GM19328 (cell line): Measurements from ENCODE around the gene CCR3.

Experiments
- ATAC-seq: cut with Tn5 transposase; IDR thresholded peaks from one replicate; pipeline ENCODE4 v1.9.1; 2021; ENCODE audit warnings: mild to moderate bottlenecking, moderate library complexity; ENCODE audit not compliant: unreplicated experiment

The CCR3 gene

DNA sequence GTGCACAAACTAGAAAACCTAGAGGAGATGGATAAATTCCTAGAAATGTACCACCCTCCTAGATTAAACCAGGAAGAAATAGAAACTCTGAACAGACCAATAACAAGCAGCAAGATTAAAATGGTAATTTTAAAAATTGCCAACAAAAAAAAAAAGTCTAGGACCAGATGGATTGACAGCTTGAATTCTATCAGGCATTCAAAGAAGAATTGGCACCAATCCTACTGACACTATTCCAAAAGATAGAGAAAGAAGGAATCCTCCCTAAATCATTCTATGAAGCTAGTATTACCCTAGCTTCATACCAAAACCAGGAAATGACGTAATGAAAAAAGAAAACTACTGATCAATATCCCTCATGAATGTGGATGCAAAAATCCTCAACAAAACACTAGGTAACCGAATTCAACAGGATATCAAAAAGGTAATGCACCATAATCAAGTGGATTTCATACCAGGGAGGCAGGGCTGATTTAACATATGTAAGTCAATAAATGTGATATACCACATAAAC is 24.0 kb upstream of the CCR3 start:
- no peak for ATAC-seq

DNA sequence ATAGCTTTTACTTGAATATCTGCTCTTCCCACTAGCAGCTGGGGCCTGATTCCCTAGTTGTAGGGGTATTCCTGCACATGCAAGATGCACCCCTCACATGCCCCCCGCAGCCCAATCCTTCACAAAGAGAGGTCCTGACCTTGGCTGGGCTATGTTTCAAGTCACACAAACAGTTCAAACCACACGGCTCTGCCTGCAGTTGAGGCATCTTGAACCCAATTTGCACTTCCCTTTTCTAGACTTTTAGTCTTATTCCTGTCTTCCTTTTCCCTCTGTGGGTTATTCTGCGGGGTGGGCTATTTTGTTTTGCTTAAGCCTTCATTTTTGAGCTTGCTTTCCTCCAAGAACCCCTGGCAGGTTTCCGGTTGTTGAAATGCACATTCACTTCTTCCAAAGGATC is 20.9 kb upstream of the CCR3 start:
- ATAC-seq = no peak

DNA sequence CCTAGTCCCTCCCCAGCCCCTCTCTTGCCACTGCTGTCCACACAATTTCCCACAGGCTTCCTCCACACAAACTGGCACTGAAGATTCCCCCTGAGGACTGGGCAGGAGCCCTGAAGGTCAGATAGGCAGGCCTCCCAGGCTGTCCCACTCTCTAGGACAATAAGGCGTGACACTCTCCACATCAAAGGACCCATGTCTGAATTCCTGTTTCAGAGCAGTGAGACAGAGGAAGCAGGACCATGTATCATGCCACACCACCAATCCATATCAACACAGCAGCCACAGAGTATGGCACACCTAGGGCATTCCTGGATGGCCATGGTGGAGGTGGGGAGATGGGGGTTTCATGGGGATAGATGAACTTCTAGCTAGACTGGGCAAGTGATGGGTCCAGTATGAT is 20.3 kb upstream of the CCR3 start:
- no peak for ATAC-seq

DNA sequence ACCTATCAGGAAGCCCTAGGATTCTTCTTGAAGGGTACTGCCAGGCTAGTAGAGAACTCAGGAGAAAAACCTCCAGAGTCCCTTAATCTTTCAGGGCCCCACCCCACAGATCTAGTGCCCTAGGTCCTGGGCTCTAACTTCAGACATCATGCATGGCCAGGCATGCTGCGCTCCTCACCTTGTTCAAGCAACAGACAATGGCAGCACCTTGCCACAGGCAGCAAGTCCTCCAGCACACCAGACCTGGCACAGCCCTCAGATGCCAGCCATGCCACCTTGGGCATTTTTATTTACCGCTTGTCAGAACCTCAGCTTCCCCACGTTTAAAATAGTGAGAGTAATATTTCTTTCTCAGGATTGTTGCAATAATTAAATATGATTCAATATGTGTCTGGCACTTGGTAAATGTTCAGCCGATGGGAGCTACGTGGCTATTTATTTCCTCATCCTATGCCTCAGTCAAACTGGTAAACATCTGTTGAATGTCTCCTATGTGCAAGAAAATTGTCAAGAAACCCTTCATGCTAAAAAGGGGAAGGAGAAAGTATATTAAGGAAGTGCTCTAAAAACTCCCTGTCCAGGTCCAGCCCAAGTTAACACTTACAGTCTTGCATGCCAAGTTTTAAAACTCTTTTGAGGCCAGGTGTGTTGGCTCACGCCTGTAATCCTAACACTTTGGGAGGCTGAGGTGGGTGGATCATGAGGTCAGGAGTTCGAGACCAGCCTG is 19.7 kb upstream of the CCR3 start:
- no peak for ATAC-seq

DNA sequence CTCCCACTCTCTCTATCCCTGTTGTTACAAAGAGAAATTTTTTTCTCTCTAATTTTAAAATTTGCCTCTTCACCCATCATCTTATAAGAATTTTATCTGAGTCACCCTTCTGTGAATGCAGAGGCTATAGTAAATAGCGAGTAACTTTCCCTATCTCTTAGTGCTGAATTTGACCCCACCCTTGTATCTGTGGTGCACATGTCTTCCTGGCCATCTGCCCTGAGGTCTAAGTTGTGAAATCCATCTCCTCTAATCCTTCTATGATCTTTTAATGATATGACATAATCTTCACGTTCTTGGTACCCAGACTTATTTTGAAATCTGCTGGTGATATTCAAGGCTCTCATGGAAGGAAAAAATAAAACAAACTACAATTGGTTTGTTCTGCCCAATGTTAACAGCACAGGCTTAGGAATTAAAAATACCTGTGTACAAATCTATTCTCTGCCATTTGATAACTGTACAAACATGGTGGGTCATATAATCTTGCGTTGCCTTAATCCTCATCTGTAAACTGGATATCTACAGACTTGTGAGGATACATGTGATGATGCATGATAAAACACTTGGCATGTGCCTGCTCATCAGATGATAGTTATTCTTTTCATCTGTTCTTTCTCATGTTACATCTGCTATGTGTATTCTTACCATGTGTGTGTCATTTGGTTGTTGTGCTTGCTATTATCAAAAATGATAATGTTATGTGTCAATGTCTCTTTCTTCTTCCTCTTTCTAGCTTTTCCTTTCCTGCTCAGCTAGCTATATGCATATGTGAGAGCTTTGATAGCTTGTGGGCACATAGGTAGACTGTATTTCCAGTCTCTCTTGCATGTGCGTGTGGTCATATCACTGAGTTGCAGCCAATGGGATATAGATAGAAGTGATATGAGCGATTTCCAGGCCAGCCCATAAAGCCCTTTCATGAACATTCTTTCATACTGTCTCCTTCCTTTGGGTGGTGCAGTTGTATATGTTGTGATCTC is 13.7 kb upstream of the CCR3 start:
- no peak for ATAC-seq

DNA sequence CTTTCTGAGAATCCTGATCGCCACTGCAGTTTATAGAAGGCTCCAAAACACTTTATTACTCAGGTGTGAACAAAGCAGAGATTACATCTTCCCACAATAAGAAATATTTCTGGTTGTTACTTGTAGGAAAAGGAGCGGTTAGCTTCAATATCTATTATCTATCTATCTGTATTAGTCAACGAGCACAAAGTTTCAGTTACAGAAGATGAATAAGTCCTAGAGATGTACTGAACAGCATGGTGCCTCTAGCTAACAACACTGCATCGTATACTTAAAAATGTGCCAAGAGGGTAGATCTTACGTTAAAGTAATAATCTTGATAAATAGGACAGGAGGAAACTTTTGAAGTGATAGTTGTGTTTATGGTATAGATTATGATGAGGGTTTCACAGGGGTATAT is 10.9 kb upstream of the CCR3 start:
- ATAC-seq = no peak

DNA sequence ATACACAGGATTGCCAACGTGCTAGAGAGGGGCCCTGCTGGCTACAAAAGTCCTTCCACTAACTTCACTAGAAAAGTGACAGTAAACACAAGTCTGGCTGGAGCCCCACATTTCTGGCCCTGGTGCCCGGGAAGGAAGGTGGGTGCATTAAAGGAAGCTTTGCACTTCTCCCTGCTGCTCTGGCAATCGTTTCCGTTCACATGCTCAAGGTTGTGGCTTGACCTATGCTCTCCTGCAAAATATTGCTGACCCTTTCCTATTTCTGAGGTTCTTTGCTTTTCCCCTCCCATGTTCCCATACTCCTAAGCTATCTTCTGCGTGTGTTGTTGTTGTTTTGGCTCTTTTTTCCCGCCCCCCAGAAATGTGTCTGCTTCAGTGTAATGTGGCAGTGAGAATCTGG is 9.1 kb upstream of the CCR3 start:
- no peak for ATAC-seq

DNA sequence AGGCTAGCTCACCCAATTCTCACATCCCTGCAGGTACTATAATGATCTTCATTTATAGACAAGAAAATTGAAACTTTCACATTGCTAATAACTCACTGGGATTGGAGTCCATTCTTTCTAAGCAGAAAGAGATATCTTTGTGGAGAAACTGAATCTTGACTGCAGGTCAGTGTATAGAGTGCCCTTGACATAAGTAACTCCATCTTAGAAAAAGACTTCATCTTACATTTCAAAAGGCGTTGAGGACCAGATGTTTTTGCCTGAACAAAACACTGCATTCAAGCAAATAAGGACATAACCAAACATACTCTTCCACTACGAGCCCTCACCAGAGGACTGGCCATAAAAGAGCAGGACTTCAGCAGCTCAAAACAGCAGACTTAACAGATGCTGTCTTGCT is 6.8 kb upstream of the CCR3 start:
- no peak for ATAC-seq

DNA sequence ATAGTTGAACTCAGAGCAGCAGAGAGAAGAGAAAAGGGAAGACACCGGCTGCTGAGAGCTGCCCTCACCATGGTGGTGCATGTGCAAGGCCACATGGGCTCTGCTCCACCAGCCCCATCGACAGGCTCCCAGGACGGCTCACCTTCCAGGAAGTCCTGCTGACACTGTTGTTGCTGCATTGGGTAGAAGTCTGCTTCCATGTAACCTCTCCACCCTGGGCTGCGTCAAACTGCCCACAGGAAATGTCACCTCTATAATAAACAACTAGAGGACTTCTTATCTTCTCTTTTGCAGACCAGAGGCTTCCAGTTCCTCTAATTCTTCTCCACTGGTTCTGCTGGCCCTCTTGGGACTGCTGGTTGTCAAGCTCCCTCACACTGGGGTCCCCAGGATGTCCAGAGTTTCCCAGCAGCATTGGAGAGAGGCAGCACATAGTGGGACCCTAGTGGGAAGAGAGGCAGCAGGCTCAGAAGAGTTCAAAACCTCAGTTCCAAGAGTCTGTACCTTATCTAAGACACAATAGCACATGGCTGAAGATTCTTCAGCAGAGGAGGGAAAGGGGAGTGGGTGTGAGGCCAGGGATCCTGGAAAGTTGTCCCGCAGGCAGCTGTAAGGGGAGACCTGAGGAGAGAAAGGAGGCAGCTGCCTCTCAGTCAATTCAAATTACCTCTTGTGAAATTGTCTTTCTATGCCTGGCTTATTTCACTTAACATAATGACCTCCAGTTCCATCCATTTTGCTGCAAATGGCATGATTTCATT is 5.8 kb upstream of the CCR3 start:
- ATAC-seq = no peak

DNA sequence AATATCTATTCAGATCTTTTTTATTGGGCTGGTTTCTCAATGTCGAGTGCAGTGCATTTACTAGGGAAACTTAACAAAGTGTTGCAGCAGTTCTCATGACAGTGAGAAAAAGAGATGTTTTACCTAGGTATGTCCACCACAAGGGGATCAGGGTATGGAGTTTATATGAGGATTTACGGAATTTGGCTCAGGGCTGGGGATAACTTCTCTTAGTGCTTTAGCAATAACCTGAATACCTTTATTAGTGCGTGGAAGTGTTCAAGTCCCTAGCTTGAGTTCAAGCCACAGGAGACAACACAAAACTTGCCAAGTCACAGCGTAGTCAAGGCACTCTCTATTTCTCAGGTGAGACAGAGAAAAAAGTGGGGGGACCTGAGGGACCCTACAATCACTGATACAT is 3.9 kb upstream of the CCR3 start:
- ATAC-seq = no peak

DNA sequence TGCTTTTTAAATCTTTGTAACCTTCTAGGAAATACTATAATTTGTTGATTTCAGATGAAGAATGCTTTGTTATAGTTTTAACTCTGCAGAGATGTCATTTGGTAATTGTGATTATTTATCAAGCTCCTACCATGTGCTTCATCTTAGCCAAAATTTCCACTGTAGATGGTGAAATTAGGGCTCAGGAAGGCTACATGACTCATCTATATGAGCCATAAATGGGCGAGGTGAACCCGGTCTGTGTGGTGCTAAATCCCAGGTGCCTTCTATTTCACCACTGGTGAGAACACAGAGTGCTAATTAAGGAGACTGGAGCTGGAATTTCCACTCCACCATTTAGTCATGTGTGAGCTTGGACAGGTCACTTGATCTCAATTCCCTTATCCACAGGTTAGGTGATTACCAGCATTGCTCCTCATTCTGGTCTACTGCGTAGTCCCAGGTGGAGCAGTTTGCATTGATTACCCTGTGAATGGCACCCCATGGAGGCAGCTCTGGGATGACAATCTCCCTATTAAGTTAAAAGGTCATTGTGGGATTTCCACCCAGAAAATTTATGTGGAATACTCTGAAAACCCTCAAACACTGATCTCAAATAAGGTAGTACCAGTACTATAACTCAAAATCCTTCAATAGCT is 2.8 kb upstream of the CCR3 start:
- no peak for ATAC-seq

DNA sequence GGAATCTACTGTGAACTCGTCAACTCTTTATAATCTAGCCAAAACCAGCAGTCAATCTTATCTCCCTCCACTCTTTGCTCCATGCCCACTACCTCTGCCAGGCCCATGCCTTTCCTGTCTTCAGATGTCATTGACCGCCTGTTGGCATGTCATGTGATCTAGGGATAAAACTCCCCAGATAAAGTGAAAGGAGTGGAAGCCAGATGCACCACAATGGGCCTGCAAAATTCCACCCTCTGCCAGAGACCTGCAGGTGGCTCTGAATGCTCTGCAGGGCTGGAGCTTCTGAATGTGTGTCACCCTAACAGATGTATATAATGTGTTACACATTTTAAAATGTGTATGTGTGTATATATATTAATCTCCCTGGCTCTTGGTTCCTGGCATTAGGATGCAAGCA is 2.3 kb upstream of the CCR3 start:
- ATAC-seq = no peak

DNA sequence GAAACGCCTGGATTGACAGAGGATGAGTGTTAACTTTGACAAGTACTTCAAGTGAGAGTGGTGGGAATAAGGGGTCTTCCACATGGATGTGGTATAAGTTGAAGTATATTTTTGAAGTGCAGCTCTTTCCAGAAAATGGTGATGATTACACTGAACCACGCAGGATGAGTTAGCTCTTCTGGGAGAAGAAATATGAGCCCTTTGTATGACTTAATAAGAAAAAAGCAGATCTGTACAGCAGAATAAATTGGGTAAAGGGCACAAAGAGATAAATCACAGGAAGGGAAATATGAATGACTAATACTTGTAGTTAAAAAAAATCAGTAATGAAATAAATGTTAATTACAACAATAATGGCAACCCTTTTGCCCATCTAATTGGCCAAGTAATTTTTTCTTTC is 1.3 kb downstream of the CCR3 start:
- ATAC-seq = no peak

DNA sequence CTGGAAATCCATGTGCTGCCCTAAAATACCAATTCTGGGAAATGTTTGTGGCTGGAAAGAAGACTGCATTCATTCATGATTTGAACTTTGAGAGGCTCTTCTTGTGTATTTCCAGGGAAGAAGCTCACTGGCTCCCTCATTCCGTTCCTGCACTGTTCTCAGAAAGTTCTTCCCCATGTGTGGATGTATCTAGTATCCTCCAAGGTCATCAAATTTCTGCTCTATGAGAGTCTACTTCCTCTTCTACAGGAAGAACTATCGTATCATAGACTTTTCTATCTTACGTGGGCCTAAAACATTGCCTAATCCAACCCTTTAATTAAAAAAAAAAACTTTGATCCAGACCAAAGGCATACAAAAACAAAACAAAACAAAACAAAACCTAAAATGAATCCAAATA is 2.9 kb downstream of the CCR3 start:
- ATAC-seq = no peak

DNA sequence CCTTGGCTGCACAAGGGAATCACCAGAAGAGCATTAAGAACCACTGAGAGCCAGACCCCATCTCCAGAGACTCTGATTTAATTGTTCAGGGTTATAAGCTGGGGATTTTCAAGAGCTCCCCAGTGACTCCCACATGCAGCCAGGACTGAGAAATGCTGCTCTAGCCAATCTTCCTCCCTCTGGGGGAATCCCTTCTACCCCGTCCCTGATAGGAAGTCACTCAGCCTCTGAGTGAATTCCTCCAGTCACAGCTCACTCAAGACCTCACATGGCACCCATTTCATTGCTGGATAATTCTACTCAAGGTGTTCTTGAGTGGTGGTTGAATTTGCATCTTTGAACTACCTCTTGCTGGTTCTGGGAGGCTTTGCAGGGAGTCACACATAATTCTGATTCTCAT is 10.7 kb downstream of the CCR3 start:
- no peak for ATAC-seq

DNA sequence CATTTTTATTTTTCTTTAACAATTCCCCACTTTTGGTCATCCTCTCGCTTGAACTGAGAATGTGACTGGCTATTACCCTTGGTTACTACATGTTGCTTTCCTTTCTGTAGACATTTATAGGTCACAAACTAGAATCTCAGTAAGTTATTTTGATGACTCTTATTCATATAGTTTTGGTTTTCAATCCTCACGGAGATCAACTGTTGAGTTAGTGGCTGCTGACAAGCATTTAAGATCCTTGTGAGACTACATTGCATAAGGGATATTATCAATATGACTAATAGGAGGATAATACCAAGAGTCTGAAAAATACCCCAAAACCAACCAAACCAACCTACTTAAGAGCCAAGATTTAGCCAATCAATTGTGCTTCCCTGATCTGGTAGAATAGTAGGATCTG is 16.3 kb downstream of the CCR3 start:
- ATAC-seq = no peak

DNA sequence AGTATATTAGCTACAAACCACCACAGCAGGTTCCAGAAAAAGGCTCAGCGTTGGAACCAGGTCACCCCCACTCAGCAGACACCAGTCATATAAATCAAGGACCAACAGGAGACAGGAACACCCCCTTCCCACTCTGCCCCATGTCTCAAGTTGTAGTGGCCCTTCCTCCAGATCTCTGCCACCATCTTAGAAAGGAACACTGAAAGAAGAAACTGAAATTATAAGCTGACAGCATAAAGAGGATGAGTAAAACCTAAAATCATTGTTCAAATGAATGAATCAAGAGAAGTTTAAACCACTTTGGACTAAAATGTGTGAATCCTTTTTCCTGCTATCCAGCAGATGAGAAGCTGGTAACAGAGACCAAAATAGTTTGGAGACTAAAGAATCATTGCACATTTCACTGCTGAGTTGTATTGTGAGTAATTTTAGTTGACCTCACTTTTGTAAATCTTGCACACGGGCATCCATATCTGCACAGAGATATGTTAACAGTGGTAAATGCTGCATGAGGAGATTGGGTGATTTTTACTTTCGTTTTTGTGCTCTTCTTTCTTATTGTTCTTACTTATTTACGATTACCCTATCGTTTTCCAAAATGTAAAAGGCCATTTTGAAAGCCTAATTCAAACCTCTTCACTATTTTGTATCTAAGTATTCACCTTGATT is 19.8 kb downstream of the CCR3 start:
- no peak for ATAC-seq

DNA sequence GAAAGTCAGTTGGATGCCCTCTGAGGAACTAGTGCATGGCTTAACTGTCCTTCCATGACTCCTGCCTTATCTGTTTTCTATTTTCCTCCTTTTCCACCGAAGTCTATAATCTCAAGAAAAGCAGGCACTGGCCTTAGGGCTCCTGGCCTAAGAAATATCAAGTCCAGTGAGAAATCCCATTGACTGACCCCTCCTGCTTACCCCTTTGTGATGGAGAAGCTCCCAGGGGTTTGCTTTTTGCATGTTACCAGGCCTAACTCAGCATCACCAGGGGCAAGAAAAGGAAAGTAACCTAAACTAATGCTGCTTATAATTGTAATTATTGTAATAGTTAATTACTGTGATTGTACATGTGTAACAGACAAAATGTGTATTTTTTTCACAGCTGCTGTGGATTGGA is 21.7 kb downstream of the CCR3 start:
- ATAC-seq = no peak

DNA sequence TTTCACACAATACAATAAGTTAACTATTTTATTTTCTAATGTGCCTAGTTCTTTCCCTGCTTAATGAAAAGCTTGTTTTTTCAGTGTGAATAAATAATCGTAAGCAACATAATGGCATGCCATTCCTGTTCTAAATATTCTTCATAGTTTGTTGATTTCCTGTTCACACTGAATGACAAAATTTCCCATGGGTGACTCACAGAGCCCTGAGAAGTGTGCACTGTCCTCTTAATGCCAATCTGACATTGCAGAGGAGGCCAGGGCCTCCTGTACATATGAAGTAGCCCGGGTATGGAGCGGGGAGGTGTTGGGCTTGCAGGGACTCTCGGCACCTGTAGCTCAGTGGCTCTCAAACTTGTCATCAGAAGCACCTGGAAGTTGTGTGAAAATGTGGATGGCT is 24.3 kb downstream of the CCR3 start:
- no peak for ATAC-seq

DNA sequence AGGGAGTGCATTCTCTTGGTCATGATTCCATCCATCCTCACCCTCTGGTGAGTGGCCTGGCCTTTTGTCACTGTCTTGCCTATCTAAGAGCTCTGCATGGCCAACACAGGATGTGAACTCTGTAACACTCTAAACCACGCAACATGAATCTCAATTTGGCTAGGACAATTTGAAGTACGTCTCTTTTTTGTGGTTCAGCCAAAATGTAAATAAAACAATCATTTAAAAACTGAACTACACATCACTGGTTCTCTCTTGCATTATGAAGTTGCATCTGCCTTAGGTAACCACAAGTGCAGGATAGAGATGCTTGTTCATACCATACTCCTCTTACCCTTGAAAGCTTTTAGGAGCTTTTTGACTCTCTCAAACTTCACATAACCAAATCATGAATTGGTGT is 27.3 kb downstream of the CCR3 start:
- ATAC-seq = no peak
